ENCODE data around the gene ACSF3.

The ACSF3 gene

GRCh38 chr16:89201439-89202377 lies 108.1 kb downstream of the ACSF3 start:
- peaks cover 15% of the 10 kb centered on the region for H3K4me1 Mint-ChIP-seq
- H3K9me3 Mint-ChIP-seq, result no peaks in the 10 kb centered on the region
- DNase-seq, result peak; percentile 82
- H3K4me3 Mint-ChIP-seq, result peak overlapping the region; percentile 60
- H3K27ac Mint-ChIP-seq, result no peak overlapping the region
- ATAC-seq, result peak; percentile 65
- peaks cover 2% of the 10 kb centered on the region for H3K36me3 Mint-ChIP-seq (ENCODE audit: low read depth)
- H3K27me3 Mint-ChIP-seq, result peaks cover 44% of the 10 kb centered on the region

DNA sequence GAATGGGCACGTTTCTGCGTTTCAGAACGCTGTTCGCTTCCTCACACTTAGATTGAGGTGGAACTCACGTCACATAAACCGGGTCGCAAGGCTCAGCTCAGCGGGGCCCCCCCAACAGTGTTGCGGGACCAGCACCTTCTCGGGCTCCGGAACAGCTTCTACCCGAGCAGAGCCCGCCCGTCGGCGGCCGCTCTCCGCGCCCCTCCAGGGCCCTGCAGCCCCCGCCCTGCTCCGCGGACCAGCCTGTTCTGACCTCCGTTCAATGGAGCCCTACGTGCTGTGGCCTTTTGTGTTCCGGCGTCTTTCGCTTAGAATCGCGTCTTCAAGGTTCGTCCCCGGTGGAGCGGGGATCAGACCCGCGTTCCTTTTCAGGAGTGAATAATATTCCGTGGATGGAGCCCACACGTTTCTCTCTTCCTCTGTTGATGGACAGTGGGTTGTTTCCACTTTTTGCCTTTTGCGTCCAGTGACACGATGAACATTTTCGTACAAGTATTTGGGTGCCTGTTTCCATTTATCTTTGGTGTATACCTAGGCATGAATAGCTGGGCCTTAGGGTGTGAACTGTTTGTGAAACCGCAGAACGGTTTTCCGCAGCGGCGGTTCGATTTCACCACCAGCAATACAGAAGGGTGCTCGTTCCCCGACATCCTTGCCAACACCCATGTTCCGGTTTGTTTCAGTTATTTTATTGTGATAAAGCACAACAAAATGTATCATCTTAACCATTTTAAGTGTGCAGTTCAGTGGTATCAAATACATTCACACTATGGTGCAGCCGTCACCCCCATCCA lies 109.0 kb downstream of the ACSF3 start:
- DNase-seq (no peak), ATAC-seq (no peak)
- H3K36me3 Mint-ChIP-seq (ENCODE audit: low read depth), result peaks cover 2% of the 10 kb centered on the region
- peaks cover 15% of the 10 kb centered on the region for H3K4me1 Mint-ChIP-seq
- peaks cover 46% of the 10 kb centered on the region for H3K27me3 Mint-ChIP-seq
- peak overlapping the region; percentile 60 for H3K4me3 Mint-ChIP-seq
- H3K27ac Mint-ChIP-seq, result no peak overlapping the region
- H3K9me3 Mint-ChIP-seq, result no peaks in the 10 kb centered on the region
